Transverse colon (tissue), 4 donors: ENCODE results near the gene NISCH. TPM values are rescaled to one million over a fixed set of nuclear protein-coding genes. Genes with fewer than 3 reads are reported as not detected.

Experiments
- DNase-seq: peaks from one replicate; pipeline ENCODE4 v3.0.0-alpha.2; 2019
- H3K27ac ChIP-seq, 4 donors: fragments of 200-600 bp; sonication (generic); 2 replicates each; pipeline ENCODE4 v1.5.1; 2016 to 2018; ENCODE audit warnings: inconsistent platforms in 4 of 4
- H3K27me3 ChIP-seq: fragments of 200-600 bp; sonication (generic); 2 replicates; pipeline ENCODE4 v1.5.1; 2017; ENCODE audit warnings: inconsistent platforms
- H3K36me3 ChIP-seq, 4 donors: fragments of 200-600 bp; sonication (generic); 2 replicates each; pipeline ENCODE4 v1.5.1; 2017 to 2019; ENCODE audit warnings: inconsistent platforms in 4 of 4
- H3K4me1 ChIP-seq, 4 donors: fragments of 200-600 bp; sonication (generic); 2 replicates each; pipeline ENCODE4 v1.5.1; 2017 to 2020; ENCODE audit warnings: inconsistent platforms in 4 of 4
- H3K4me3 ChIP-seq, 4 donors: fragments of 200-600 bp; sonication (generic); 1 replicate in 1 of 4; 2 replicates in 3 of 4; pipeline versions ENCODE4 v1.5.1 to v1.6.1; 2017 to 2019; ENCODE audit warnings: inconsistent platforms in 4 of 4
- H3K9me3 ChIP-seq, 2 donors: fragments of 200-600 bp; sonication (generic); 2 replicates each; pipeline ENCODE4 v1.5.1; 2017 to 2019; ENCODE audit warnings: inconsistent platforms in 2 of 2
- EP300 ChIP-seq: sonication (generic); formaldehyde crosslinking; IDR thresholded peaks from one replicate; pipeline ENCODE4 v1.6.1; 2017; ENCODE audit warnings: antibody characterized with exemption, low read depth
- POLR2A ChIP-seq: fragments of 450-650 bp; IDR thresholded peaks from one replicate; pipeline ENCODE4 v1.6.1; 2016; ENCODE audit warnings: antibody characterized with exemption, mild to moderate bottlenecking, moderate library complexity
- POLR2AphosphoS5 ChIP-seq, 3 donors: sonication (generic); formaldehyde crosslinking; IDR thresholded peaks; one replicate each; pipeline ENCODE4 v1.6.1; 2016; ENCODE audit warnings: antibody characterized with exemption in 3 of 3
- WGBS, 2 donors: methylation state at CpG; one replicate each; pipeline ENCODE4 v1.1.5; 2018; ENCODE audit warnings: low coverage in 1 of 2; 5-methylcytosine and 5-hydroxymethylcytosine counted together
- in situ Hi-C, 4 donors: fragments of 200-750 bp; cut with MboI; loops; one replicate each; pipeline versions ENCODE4 v1.15.0 to v1.15.1; 2017; ENCODE audit warnings: low sequenced_read_pairs in 3 of 4, low pct_ligation_motif_present in 1 of 4, low pct_unique_long_range_greater_than_20kb in 1 of 4
- intact Hi-C: fragments of 100-400 bp; cut with DNase I; formaldehyde crosslinking; loops from one replicate; pipeline ENCODE4 v1.15.1; 2023; ENCODE audit warnings: low total_unique reads
- total RNA-seq, 4 donors: library from RNA; depleted of rRNA; stranded (reverse); fragments of >200 nt; gene quantifications; one replicate each; pipeline ENCODE4 v1.1.0, GENCODE V29; 2016
- TF ChIP-seq, protein P1 (sequence below), 5 experiments: fragments of 200-600 bp in 3 of 5; fragments of 450-650 bp in 2 of 5; sonication (generic) in 3 of 5; IDR thresholded peaks; 1 replicate in 2 of 5; 2 replicates in 3 of 5; pipeline ENCODE4 v1.5.1; 2016 to 2017; ENCODE audit warnings: antibody characterized with exemption in 5 of 5, inconsistent platforms in 3 of 5, mild to moderate bottlenecking in 2 of 5, moderate library complexity in 1 of 5

The NISCH gene
- total RNA-seq, 4 donors from 2014 or later = 72.0 to 137 (median 98.6) TPM

DNA sequence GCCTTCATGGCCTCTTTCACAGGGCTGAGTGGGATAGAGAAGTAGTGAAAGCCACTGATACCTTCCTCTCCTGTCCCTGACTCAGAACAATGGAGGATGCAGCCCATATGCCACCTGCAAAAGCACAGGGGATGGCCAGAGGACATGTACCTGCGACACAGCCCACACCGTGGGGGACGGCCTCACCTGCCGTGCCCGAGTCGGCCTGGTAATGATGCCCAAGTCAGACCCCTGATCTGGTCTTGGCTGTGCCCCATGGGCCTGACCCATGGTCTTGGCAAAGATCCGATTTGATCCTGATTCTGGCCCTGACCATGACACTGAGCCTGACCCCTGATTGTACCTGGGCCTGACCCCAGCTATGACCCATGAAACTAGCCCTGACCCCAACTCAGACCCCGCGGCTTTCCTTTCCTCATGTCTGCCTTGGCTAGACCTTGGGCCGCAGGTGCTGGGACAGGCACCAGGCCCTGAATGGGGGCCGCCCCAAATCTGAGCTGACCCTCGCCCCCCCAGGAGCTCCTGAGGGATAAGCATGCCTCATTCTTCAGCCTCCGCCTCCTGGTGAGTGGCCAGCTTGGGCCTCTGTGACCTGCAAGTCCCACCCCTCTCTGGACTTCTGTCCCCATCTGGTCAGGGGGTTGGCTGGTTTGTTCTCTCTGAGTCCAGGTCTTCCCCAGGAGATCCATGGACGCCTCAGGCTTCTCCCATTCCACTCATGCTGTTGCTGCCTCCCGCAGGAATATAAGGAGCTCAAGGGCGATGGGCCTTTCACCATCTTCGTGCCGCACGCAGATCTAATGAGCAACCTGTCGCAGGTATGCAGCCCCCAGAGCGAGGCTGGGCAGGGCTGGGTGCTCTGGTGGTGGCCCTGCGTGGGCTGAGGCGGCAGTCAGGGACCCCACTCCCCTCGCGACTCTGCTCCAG is 62.7 kb downstream of the NISCH start:
- WGBS, 2 donors = 60 to 82% methylated on average over 1 to 22 of the region's 25 CpGs
- intact Hi-C loops = no loop called here

DNA sequence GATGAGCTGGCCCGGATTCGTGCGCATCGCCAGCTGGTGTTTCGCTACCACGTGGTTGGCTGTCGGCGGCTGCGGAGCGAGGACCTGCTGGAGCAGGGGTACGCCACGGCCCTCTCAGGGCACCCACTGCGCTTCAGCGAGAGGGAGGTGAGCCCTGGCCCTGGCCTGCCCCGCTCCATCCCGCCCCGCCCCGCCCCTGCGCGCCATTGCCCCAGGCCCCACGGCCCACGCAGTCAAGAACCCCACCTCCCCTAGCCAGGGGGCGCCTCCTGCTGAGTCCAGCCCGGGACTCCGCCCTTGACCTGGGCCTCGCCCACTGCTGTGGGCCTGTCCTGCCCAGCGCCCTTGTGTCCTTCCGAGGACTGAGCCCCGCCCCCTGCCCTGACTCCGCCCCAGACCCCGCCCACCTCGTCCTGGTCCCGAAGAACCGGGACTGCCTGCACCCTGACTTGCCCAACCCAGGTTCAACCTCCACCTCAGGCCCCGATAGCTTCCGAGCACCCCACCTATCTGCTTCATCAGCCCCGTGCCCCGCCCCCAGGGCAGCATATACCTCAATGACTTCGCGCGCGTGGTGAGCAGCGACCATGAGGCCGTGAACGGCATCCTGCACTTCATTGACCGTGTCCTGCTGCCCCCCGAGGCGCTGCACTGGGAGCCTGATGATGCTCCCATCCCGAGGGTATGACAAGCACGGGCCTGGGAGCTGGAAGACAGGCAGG is 63.5 kb downstream of the NISCH start:
- 51% methylated on average over 25 of the region's 50 CpGs; no CpG with 5 or more reads in 1 of the 2 donors for WGBS, 2 donors
- Histone ChIP-seq H3K27me3 (no peaks in the 10 kb centered on the region), H3K27ac (no peak overlapping the region), H3K4me3 (peak overlapping the region in 2 of 4 donors; percentile 18 to 35), H3K9me3 (no peaks in the 10 kb centered on the region), H3K4me1 (peaks cover 0 to 4% (median 0%) of the 10 kb centered on the region in 4 donors), H3K36me3 (no peaks in the 10 kb centered on the region)
- in situ Hi-C loops (no loop called here), intact Hi-C loops (no loop called here)
- no peak for TF ChIP-seq POLR2AphosphoS5 (IDR thresholded peaks at IDR 0.05)
- TF ChIP-seq, protein P1, sequence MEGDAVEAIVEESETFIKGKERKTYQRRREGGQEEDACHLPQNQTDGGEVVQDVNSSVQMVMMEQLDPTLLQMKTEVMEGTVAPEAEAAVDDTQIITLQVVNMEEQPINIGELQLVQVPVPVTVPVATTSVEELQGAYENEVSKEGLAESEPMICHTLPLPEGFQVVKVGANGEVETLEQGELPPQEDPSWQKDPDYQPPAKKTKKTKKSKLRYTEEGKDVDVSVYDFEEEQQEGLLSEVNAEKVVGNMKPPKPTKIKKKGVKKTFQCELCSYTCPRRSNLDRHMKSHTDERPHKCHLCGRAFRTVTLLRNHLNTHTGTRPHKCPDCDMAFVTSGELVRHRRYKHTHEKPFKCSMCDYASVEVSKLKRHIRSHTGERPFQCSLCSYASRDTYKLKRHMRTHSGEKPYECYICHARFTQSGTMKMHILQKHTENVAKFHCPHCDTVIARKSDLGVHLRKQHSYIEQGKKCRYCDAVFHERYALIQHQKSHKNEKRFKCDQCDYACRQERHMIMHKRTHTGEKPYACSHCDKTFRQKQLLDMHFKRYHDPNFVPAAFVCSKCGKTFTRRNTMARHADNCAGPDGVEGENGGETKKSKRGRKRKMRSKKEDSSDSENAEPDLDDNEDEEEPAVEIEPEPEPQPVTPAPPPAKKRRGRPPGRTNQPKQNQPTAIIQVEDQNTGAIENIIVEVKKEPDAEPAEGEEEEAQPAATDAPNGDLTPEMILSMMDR (IDR thresholded peaks at IDR 0.05) = no peak
- peak; percentile 55 for DNase-seq

More for the DNA sequence above, 62.7 kb downstream of the NISCH start:
- in situ Hi-C loops = no loop called here
- no peak for TF ChIP-seq POLR2A
- TF ChIP-seq, protein P1 (IDR thresholded peaks at IDR 0.05) = no peak
- no peak for TF ChIP-seq POLR2AphosphoS5 (IDR thresholded peaks at IDR 0.05)
- no peak for TF ChIP-seq EP300
- Histone ChIP-seq H3K27me3 (no peaks in the 10 kb centered on the region), H3K4me1 (peaks cover 0 to 4% (median 0%) of the 10 kb centered on the region in 4 donors), H3K36me3 (no peaks in the 10 kb centered on the region), H3K9me3 (no peaks in the 10 kb centered on the region), H3K27ac (no peak overlapping the region), H3K4me3 (peak overlapping the region in 2 of 4 donors; percentile 18 to 35)
- DNase-seq = no peak

DNA sequence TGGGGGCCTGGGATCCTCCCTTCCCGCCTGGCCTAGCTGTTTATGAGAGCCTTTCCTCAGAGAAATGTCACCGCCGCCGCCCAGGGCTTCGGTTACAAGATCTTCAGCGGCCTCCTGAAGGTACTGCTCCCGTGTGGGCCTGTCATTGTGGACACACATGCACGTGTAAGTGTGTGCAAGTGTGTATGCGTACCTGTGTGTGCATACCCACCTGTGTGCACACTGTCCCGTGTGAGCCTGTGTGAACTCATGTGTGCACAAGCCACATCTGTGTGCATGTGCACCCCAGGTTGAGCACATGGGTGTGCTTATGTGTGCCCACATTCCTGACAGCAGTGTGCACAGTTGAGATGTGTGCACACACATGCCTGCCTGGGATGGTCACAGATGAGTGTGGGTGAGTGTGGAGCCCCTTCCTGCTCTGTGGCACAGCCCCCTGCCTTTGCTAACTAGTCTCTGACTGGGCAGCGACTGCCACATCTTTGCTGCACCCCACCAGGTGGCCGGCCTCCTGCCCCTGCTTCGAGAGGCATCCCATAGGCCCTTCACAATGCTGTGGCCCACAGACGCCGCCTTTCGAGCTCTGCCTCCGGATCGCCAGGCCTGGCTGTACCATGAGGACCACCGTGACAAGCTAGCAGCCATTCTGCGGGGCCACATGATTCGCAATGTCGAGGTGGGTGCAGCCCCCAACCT is 64.2 kb downstream of the NISCH start:
- intact Hi-C loops (no loop called here), in situ Hi-C loops (no loop called here)
- no peak overlapping the region for H3K4me3 ChIP-seq
- TF ChIP-seq POLR2AphosphoS5 (IDR thresholded peaks at IDR 0.05) (no peak), POLR2A (no peak), EP300 (no peak)
- TF ChIP-seq, protein P1 (IDR thresholded peaks at IDR 0.05) = no peak
- peaks cover 0 to 4% (median 0%) of the 10 kb centered on the region in 4 donors for H3K4me1 ChIP-seq
- no peaks in the 10 kb centered on the region for H3K36me3 ChIP-seq
- H3K9me3 ChIP-seq = no peaks in the 10 kb centered on the region
- 87% methylated on average over 22 of the region's 22 CpGs; no CpG with 5 or more reads in 1 of the 2 donors for WGBS, 2 donors
- DNase-seq = no peak
- no peaks in the 10 kb centered on the region for H3K27me3 ChIP-seq
- no peak overlapping the region for H3K27ac ChIP-seq
